ENCODE data around the gene CENPE.

GRCh38 chr4:103199009-103199408 is 866 bp upstream of the CENPE start:
- no peak for TF ChIP-seq POLR2AphosphoS5 (IDR thresholded peaks at IDR 0.05; ENCODE audit: borderline replicate concordance, low read depth, low read length)
- TF ChIP-seq EZH2 (IDR thresholded peaks at IDR 0.05), result no peak
- no peak for TF ChIP-seq FOXP2 (optimal IDR thresholded peaks at IDR 0.05; ENCODE audit: control extremely low read depth, extremely low read length, insufficient read depth)

All from SK-N-MC (cell line).